SK-N-SH treated with all-trans-retinoic acid at 6 μM for 48 hours (cell line): ENCODE measurements around the gene ING3.

Experiments used
- ATAC-seq: fragments of 200-7000 bp; cut with Tn5 transposase; 3 replicates; pipeline ENCODE4 v1.9.1; 2020; ENCODE audit warnings: mild to moderate bottlenecking, moderate library complexity
- ARNTL ChIP-seq: fragments of 450-650 bp; formaldehyde crosslinking; IDR thresholded peaks from 2 replicates; pipeline ENCODE4 v1.5.0; 2020; ENCODE audit warnings: low read depth, mild to moderate bottlenecking, moderate library complexity, borderline replicate concordance
- BACH2 ChIP-seq: fragments of 250-450 bp; sonication (Bioruptor Pico); IDR thresholded peaks from 2 replicates; pipeline ENCODE4 v1.9.0; 2021; ENCODE audit warnings: mild to moderate bottlenecking, borderline replicate concordance
- CSDC2 ChIP-seq: fragments of 250-450 bp; sonication (Bioruptor Pico); IDR thresholded peaks from 2 replicates; pipeline ENCODE4 v1.5.0; 2020; ENCODE audit warnings: mild to moderate bottlenecking, moderate library complexity
- CSRNP3 ChIP-seq: fragments of 250-450 bp; sonication (Bioruptor Pico); IDR thresholded peaks from 2 replicates; pipeline ENCODE4 v1.5.1; 2021; ENCODE audit warnings: mild to moderate bottlenecking, moderate library complexity
- ESRRG ChIP-seq: fragments of 250-450 bp; sonication (Bioruptor Pico); IDR thresholded peaks from 2 replicates; pipeline ENCODE4 v1.6.1; 2021; ENCODE audit warnings: mild to moderate bottlenecking
- GLIS3 ChIP-seq: fragments of 250-450 bp; sonication (Bioruptor Pico); IDR thresholded peaks from 2 replicates; pipeline ENCODE4 v1.5.0; 2020; ENCODE audit warnings: mild to moderate bottlenecking, moderate library complexity
- ISL1 ChIP-seq: fragments of 250-450 bp; sonication (Bioruptor Pico); IDR thresholded peaks from 2 replicates; pipeline ENCODE4 v2.1.2; 2022; ENCODE audit warnings: mild to moderate bottlenecking, moderate library complexity
- PATZ1 ChIP-seq: fragments of 250-450 bp; sonication (Bioruptor Pico); IDR thresholded peaks from 2 replicates; pipeline ENCODE4 v1.8.0; 2020; ENCODE audit warnings: mild to moderate bottlenecking, moderate library complexity, borderline replicate concordance
- PPARA ChIP-seq: fragments of 250-450 bp; sonication (Bioruptor Pico); IDR thresholded peaks from 2 replicates; pipeline ENCODE4 v1.5.0; 2020; ENCODE audit warnings: mild to moderate bottlenecking, borderline replicate concordance
- RARB ChIP-seq: fragments of 250-450 bp; sonication (Bioruptor Pico); IDR thresholded peaks from 2 replicates; pipeline ENCODE4 v1.8.0; 2021; ENCODE audit warnings: mild to moderate bottlenecking, moderate library complexity
- SNAI2 ChIP-seq: fragments of 250-450 bp; sonication (Bioruptor Pico); IDR thresholded peaks from 2 replicates; pipeline ENCODE4 v1.5.0; 2020; ENCODE audit warnings: mild to moderate bottlenecking, moderate library complexity
- TCF4 ChIP-seq: fragments of 250-450 bp; sonication (Bioruptor Pico); IDR thresholded peaks from 2 replicates; pipeline ENCODE4 v1.8.0; 2021; ENCODE audit warnings: mild to moderate bottlenecking, moderate library complexity, borderline replicate concordance
- TOX ChIP-seq: fragments of 250-450 bp; sonication (Bioruptor Pico); IDR thresholded peaks from 2 replicates; pipeline ENCODE4 v1.8.0; 2021; ENCODE audit warnings: mild to moderate bottlenecking, moderate library complexity, borderline replicate concordance
- TSHZ2 ChIP-seq: fragments of 250-450 bp; sonication (Bioruptor Pico); IDR thresholded peaks from 2 replicates; pipeline ENCODE4 v1.5.0; 2020; ENCODE audit warnings: mild to moderate bottlenecking, moderate library complexity
- ZC3H10 ChIP-seq: fragments of 250-450 bp; sonication (Bioruptor Pico); IDR thresholded peaks from 2 replicates; pipeline ENCODE4 v1.5.1; 2021; ENCODE audit warnings: mild to moderate bottlenecking, moderate library complexity
- ZFP3 ChIP-seq: fragments of 250-450 bp; sonication (Bioruptor Pico); IDR thresholded peaks from 2 replicates; pipeline ENCODE4 v1.5.0; 2020; ENCODE audit warnings: mild to moderate bottlenecking, moderate library complexity
- ZFP30 ChIP-seq: fragments of 450-650 bp; formaldehyde crosslinking; IDR thresholded peaks from 2 replicates; pipeline ENCODE4 v1.5.0; 2022; ENCODE audit warnings: mild to moderate bottlenecking, moderate library complexity
- ZNF565 ChIP-seq: fragments of 450-650 bp; formaldehyde crosslinking; conservative IDR thresholded peaks from 2 replicates; pipeline ENCODE4 v1.5.0; 2020; ENCODE audit warnings: low read depth, mild to moderate bottlenecking, moderate library complexity
- ZNF70 ChIP-seq: fragments of 450-650 bp; formaldehyde crosslinking; IDR thresholded peaks from 2 replicates; pipeline ENCODE4 v1.5.0; 2020; ENCODE audit warnings: mild to moderate bottlenecking, moderate library complexity
- ZNF8 ChIP-seq: fragments of 450-650 bp; formaldehyde crosslinking; IDR thresholded peaks from 2 replicates; pipeline ENCODE4 v1.5.0; 2020; ENCODE audit warnings: mild to moderate bottlenecking, moderate library complexity
- TF ChIP-seq, protein P1 (sequence below): fragments of 250-450 bp; sonication (Bioruptor Pico); IDR thresholded peaks from 2 replicates; pipeline ENCODE4 v1.5.1; 2020; ENCODE audit warnings: low read depth, mild to moderate bottlenecking, moderate library complexity

ING3 gene

GRCh38 chr7:120941856-120942255 lies 8.7 kb upstream of the ING3 start:
- ATAC-seq, result no peak
- peak; percentile 35; the same call in 1 of the 2 replicates for TF ChIP-seq ZNF70
- TF ChIP-seq, protein P1, sequence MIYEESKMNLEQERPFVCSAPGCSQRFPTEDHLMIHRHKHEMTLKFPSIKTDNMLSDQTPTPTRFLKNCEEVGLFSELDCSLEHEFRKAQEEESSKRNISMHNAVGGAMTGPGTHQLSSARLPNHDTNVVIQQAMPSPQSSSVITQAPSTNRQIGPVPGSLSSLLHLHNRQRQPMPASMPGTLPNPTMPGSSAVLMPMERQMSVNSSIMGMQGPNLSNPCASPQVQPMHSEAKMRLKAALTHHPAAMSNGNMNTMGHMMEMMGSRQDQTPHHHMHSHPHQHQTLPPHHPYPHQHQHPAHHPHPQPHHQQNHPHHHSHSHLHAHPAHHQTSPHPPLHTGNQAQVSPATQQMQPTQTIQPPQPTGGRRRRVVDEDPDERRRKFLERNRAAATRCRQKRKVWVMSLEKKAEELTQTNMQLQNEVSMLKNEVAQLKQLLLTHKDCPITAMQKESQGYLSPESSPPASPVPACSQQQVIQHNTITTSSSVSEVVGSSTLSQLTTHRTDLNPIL (CRISPR knock-in tag), result no peak

DNA sequence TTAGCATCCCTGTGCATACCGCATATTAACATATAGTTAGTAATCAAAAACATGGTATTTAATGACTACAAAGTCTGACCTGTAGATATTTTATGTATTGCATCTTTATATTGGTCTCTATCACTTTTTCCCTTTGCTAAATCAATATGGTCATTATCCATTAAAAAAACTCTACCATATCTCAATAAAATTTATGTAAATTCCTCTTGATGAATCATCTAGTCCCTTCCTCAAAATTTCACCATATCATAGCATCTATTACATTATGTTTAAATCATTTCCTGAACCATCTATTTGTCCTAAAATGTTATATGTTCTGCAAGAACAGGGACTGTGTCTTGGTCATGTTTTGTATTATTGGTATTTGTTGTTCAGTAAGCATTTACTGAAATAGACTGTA lies 7.7 kb upstream of the ING3 start:
- no peak for TF ChIP-seq CSDC2 (CRISPR knock-in tag)
- TF ChIP-seq ARNTL (CRISPR knock-in tag), result no peak
- TF ChIP-seq PPARA (CRISPR knock-in tag), result no peak
- no peak for TF ChIP-seq ZNF70
- no peak for TF ChIP-seq ESRRG
- TF ChIP-seq ZNF8, result no peak
- TF ChIP-seq, all 23 proteins: peak for 0
- no peak for ATAC-seq

GRCh38 chr7:120944826-120945562 lies 5.6 kb upstream of the ING3 start:
- ATAC-seq, result no peak
- TF ChIP-seq, protein P1 (CRISPR knock-in tag), result no peak
- TF ChIP-seq ARNTL (CRISPR knock-in tag), result no peak
- no peak for TF ChIP-seq CSDC2 (CRISPR knock-in tag)
- no peak for TF ChIP-seq ESRRG
- no peak for TF ChIP-seq ISL1 (CRISPR knock-in tag)
- TF ChIP-seq ZNF565 (CRISPR knock-in tag), result no peak
- no peak for TF ChIP-seq ZNF8
- no peak for TF ChIP-seq BACH2 (CRISPR knock-in tag)
- no peak for TF ChIP-seq PPARA (CRISPR knock-in tag)
- no peak for TF ChIP-seq TSHZ2 (CRISPR knock-in tag)
- no peak for TF ChIP-seq TOX (CRISPR knock-in tag)
- TF ChIP-seq ZFP3 (CRISPR knock-in tag), result no peak
- no peak for TF ChIP-seq RARB (CRISPR knock-in tag)
- TF ChIP-seq ZFP30 (CRISPR knock-in tag), result no peak
- no peak for TF ChIP-seq SNAI2 (CRISPR knock-in tag)
- no peak for TF ChIP-seq ZC3H10 (CRISPR knock-in tag)
- no peak for TF ChIP-seq GLIS3 (CRISPR knock-in tag)
- no peak for TF ChIP-seq CSRNP3 (CRISPR knock-in tag)
- TF ChIP-seq ZNF70, result no peak
- no peak for TF ChIP-seq TCF4 (CRISPR knock-in tag)

GRCh38 chr7:120947980-120948379 lies 2.6 kb upstream of the ING3 start:
- ATAC-seq, result no peak
- TF ChIP-seq BACH2 (CRISPR knock-in tag) (no peak), PPARA (CRISPR knock-in tag) (no peak), TOX (CRISPR knock-in tag) (no peak), ISL1 (CRISPR knock-in tag) (no peak), CSRNP3 (CRISPR knock-in tag) (no peak), SNAI2 (CRISPR knock-in tag) (no peak), RARB (CRISPR knock-in tag) (no peak), ZNF8 (no peak), GLIS3 (CRISPR knock-in tag) (no peak), ZC3H10 (CRISPR knock-in tag) (no peak), ZNF70 (no peak), TSHZ2 (CRISPR knock-in tag) (no peak), PATZ1 (no peak)
